HL-60/S4 treated with retinoic acid at 250 ng/mL for 4 days and 3 days (cell line): ENCODE data around the gene C18orf32.

Experiments used
- in situ Hi-C: fragments of 300-500 bp; cut with MboI; formaldehyde crosslinking; loops from 2 replicates; pipeline ENCODE4 v1.7.0; 2022; ENCODE audit warnings: low sequenced_read_pairs

The C18orf32 gene

GRCh38 chr18:49506438-49506837 is 19.4 kb upstream of the C18orf32 start:
- in situ Hi-C loops: loop anchor here (25.0 kb wide), 1 partner anchor 356 kb away; no protein-coding TSS in a partner anchor

DNA sequence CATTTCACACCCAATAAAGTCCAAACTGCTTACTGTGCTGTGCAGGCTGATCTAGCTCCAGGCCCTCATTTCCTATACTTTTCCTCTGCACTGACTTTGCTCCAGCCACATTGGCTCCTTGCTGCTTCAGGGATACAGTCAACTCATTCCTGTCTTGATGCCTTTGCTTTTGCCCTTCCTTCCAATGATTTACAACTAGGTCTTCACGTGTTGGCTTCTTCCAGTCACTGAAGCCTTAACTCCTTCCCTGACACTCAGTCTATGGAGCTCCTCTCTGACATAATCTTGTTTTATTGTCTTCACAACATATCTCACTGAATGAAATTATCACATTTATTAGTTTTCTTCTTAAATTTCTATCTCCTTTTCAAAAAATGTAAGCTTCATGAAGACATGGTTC is 16.9 kb upstream of the C18orf32 start:
- in situ Hi-C loops: loop anchor here (25.0 kb wide), 1 partner anchor 358 kb away; no protein-coding TSS in a partner anchor

DNA sequence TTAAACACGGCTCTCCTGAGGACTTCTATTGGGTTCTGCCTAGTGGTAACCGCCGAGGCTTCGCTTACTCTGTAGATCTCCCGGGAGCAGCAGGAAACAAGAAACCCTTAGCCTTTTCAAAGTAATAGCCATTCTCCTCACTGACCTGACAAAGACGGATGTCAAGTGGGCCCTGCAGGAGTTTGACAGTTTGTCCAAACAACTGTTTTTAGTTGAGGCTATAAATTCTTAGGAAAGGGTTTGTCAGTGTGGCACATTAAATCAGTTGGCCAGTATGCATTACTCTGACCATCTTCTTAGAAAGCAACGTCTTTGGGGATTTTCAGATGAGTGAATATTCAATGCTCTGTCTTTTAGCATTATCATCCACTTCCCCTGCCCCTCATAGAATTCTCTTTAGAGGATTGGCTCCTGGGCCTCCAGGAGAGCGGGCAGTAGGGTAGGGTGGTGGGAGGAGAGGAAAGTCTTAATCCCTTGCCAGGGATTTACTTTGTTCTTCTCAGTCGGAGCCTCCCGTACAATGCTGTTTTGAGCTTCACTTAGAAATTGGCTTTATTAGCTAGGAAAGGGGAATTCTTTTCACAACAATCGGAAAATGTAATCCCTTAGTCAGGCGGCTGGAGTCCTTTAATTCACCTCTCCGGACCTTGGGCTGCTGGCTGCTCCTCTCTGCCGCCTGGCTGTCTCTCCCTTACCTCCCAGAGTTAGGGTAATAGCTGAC is 13.3 kb upstream of the C18orf32 start:
- in situ Hi-C loops: loop anchor here (25.0 kb wide), 1 partner anchor 362 kb away; no protein-coding TSS in a partner anchor

DNA sequence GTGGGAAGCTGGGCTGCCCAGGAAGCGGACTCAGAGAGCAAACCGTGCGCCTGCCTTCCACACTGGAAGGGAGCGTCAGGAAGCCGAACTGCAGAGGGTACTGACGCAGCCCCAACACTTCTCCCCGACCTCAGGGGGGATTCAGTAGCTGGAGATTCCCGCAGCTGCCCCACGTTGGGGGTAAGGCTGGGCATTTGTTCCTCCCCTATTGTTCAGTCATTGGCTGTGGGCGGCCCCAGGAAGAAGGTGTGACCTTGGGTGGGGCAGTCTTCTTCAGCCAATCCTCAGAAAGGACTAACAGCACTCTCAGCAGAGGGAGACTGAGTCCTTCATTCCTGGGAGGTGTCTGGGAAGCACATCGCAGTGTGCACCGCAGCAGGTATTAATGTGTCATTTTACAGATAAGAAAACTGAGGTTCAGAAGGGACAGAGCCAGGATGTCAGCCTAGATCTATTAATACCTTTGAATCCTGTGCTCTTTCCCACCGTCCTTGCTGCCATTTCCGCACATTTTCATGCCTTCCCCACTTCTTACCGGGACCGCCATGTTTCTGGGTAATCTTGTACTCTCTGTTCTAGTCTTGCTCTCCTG is 12.1 kb upstream of the C18orf32 start:
- in situ Hi-C loops: no loop called here

- in situ Hi-C loops: no loop called here
These were observed 8.4 kb upstream of the C18orf32 start for GRCh38 chr18:49495480-49495879.

DNA sequence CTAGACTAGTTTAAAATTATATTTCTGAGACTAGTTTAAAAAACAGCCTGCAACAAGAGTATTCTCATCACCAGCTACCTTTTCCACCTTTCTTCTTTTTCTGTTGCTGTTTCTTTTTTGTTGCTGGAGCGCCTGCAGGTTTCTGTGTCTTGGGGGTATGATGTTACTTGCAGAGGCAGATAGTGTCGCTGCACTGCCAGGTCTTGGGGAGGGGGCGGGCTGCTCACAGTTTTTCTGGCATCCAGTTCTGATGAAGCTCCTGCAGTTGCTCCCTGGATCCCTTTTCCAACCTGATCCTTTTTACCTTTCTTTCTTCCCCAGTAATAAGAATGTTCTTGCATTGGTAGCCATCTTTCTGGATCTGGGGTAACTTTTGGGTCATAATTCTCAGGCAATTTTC is 8.0 kb upstream of the C18orf32 start:
- in situ Hi-C loops: no loop called here

DNA sequence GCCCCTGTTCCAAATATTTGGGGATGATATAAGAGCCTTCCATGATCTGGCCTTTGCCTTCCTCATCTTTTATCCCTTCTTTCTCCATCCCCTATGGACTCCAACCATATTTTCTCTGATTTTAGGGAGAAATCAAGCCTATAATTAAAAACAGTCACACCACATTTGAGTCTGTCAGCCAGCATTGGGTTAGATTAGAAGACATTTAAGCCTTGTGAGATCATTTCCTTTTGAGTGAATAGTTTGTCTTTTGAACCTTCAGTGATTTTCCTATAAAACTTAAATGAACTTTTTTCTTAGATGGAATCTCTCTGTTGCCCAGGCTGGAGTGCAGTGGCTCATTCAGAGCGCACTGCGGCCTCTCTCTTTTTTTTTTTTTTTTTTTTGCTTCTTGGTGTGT is 7.6 kb upstream of the C18orf32 start:
- in situ Hi-C loops: no loop called here

GRCh38 chr18:49492694-49493033 is 5.6 kb upstream of the C18orf32 start:
- in situ Hi-C loops: no loop called here

- in situ Hi-C loops: no loop called here
These were observed 5.0 kb upstream of the C18orf32 start, which contains the start of gene RPL17 for GRCh38 chr18:49491857-49492693. RPL17 (minus strand) TSS chr18:49492465.

DNA sequence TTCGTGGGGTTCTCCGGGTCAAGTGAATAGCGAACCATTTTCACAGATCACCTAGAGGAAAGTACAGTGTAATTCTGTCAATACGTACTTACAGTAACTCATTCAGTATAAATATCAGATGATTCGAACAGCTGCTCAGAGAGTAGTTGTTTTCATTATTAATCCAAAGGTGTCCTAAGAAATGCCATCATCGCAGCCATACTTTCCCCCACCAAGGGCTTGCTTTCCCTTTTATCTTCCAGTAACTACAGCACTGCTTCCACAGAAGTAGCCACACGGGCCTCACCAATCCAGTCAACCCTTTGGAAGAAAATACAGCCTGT is 4.5 kb upstream of the C18orf32 start:
- in situ Hi-C loops: no loop called here

DNA sequence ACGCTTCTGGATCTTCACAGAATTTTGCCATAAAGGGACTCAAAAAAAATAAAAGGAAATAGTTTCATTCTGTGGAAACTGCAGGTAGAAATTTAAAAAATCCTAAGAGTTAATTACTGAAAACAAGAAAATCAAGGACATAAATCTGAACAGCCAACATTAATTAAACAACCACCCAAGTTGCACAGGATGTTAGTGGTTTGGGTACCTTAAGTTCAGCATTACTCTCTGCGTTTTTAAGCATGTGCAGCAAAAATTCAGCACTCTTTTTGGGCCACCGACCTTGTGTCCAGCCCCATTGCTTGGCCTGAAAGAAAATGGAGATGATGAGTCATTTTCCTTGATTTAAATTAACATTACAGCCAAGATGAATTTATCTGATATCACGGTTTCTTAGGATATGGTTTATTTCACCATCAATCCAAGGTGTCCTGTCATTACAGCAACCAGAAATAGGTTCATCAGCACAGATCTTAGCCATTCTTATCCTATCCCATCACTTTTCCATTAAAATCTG is 3.3 kb upstream of the C18orf32 start:
- in situ Hi-C loops: no loop called here

GRCh38 chr18:49487711-49488310 is 777 bp upstream of the C18orf32 start:
- in situ Hi-C loops: no loop called here

- in situ Hi-C loops: no loop called here
These were observed 455 bp downstream of the C18orf32 start for GRCh38 chr18:49486606-49486952.

DNA sequence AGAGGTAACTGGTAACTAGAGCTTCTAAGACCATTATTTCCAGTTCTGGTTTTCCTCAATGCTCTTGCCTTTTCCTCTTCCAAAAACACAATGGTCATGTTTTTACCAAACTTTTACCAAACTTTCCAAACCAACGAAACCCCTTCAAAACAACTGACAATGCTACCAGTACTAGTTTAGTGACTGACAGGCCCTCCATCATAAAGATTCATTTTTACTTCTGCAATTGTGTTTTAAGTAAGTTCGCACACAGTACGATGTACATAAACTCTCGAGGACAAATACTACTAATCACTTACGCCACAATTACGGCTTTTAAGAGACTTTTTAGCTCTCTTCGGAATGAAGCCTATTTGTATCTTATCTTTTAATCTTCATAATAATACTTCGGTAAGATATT is 900 bp downstream of the C18orf32 start:
- in situ Hi-C loops: no loop called here

GRCh38 chr18:49483198-49483597 is 3.8 kb downstream of the C18orf32 start:
- in situ Hi-C loops: no loop called here

DNA sequence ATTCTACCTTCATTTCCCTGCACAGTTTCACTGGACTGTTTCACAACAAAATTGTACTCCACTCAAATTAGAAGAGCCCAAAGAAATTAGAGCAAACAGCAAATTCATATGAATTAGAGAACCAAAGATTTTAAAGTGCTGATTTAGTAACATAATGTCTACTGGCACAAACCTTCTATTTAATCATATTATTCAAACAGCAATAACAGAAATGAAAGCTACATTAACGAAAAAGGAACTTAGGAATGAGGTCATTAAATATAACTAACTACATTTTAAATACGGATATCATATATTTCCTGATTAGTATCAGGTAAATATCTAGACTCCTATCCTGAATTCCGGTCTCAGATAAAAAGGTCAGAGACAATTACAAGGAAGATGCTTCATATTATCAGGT is 5.1 kb downstream of the C18orf32 start:
- in situ Hi-C loops: no loop called here

DNA sequence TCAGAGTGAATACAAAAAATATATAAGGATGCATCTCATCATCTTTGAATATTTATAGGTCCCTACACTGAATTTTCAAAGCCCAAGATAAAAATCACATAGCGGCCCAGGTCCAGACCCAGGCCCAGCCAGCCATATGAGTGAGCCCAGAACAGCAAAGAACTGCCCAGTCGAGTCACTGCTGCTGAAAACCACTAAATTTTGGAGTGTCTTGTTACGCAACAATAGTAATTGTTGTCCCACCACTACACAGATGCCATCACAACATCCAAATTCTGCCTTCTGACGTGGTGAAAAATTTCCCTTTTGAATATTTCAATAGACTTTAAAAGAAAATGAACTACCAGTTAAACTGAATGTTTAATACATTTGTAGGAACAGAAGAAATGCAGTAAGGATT is 5.7 kb downstream of the C18orf32 start:
- in situ Hi-C loops: no loop called here

DNA sequence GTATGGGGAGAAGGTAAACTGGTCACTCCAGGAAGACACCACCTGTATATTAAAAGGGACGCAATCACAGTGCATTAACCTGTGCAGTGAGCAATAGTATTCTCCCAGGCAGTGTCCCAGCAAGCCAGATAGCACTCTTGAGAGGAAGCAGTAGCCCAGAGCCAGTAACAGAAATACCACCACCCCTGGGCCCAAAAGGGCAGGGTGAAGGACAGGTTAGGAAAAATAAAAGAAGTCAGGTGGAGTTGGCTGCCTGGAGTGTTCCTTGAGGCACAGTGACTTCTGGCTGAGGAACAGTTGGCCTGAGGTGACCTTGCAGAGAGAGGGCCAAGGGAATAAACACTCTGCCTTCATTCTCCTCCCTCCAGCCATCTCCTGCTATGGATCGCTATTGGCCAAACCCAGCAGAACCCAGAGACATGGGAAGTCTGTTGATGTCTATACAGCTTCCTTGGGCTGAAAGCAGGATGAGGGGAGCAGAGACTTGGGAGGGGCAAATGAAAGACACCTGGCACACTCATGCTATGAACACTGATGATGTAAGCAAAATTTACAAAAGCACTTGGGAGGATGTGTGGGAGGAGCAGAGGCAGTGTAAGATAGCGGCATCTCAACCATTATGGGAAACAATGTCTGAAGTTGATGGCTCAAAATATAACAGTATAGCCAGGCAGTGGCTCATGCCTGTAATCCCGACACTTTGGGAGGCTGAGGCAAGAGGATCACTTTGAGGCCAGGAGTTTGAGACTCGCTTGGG is 7.5 kb downstream of the C18orf32 start:
- in situ Hi-C loops: no loop called here

GRCh38 chr18:49476664-49477411 is 10.2 kb downstream of the C18orf32 start:
- in situ Hi-C loops: no loop called here

DNA sequence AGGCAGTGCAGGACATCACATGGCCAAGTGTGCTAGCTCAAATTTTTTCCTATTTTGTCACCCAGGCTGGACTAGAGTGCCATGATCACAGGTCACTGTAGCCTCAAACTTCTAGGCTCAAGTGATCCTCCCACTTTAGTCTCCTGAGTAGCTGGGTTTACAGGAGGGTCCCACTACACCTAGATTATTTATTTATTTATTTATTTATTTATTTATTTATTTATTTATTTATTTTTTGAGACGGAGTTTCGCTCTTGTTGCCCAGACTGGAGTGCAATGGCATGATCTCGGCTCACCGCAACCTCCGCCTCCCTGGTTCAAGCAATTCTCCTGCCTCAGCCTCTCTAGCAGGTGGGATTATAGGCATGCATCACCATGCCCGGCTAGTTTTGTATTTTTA is 12.1 kb downstream of the C18orf32 start:
- in situ Hi-C loops: loop anchor here (25.0 kb wide), 1 partner anchor 788 kb away; no protein-coding TSS in a partner anchor
